Mesothelial cell of epicardium (in vitro differentiated cells): ENCODE measurements around the gene CCNT2. TPM values are rescaled to one million over a fixed set of nuclear protein-coding genes. Genes with fewer than 3 reads are reported as not detected.

Source experiments
- DNase-seq, 2 experiments: peaks; one replicate each; pipeline ENCODE4 v3.0.0; 2021; ENCODE audit warnings: low spot score in 2 of 2; ENCODE audit not compliant: unreplicated experiment in 2 of 2
- H3K27ac Mint-ChIP-seq: 2 replicates; pipeline ENCODE4 v1.8.0; 2021; ENCODE audit warnings: mixed read lengths
- H3K27me3 Mint-ChIP-seq: 2 replicates; pipeline ENCODE4 v1.8.0; 2021; ENCODE audit warnings: low read depth, mixed read lengths
- H3K36me3 Mint-ChIP-seq: 2 replicates; pipeline ENCODE4 v1.8.0; 2021; ENCODE audit warnings: mixed read lengths
- H3K4me1 Mint-ChIP-seq: 2 replicates; pipeline ENCODE4 v1.8.0; 2021; ENCODE audit warnings: mixed read lengths
- H3K4me3 Mint-ChIP-seq: 2 replicates; pipeline ENCODE4 v1.8.0; 2021; ENCODE audit warnings: mild to moderate bottlenecking, moderate library complexity, mixed read lengths
- H3K9me3 Mint-ChIP-seq: 2 replicates; pipeline ENCODE4 v1.8.0; 2021; ENCODE audit warnings: mixed read lengths
- CTCF ChIP-seq: fragments of 200-600 bp; sonication (generic); IDR thresholded peaks from one replicate; pipeline ENCODE4 v1.5.0; 2021; ENCODE audit warnings: antibody characterized with exemption; ENCODE audit not compliant: unreplicated experiment
- total RNA-seq: library from RNA; stranded (reverse); gene quantifications from 3 replicates; pipeline ENCODE4 v1.2.1, GENCODE V29; 2021

The CCNT2 gene
- total RNA-seq, 1 donor from 2014 or later, result 70.5 TPM

GRCh38 chr2:134946073-134946472, 27.5 kb downstream of the CCNT2 start:
- Mint-ChIP-seq H3K4me3 (no peak overlapping the region), H3K27me3 (no peaks in the 10 kb centered on the region), H3K4me1 (no peaks in the 10 kb centered on the region), H3K27ac (peak overlapping the region; percentile 25), H3K9me3 (no peaks in the 10 kb centered on the region), H3K36me3 (peaks cover 33% of the 10 kb centered on the region)
- DNase-seq, result no peak
- TF ChIP-seq CTCF, result no peak

GRCh38 chr2:134949981-134950708, 31.5 kb downstream of the CCNT2 start:
- Mint-ChIP-seq H3K36me3 (peaks cover 54% of the 10 kb centered on the region), H3K4me1 (no peaks in the 10 kb centered on the region), H3K27ac (no peak overlapping the region), H3K9me3 (no peaks in the 10 kb centered on the region), H3K27me3 (no peaks in the 10 kb centered on the region), H3K4me3 (no peak overlapping the region)
- no peak for TF ChIP-seq CTCF
- DNase-seq, result no peak

GRCh38 chr2:134950886-134951285, 32.3 kb downstream of the CCNT2 start:
- no peak for TF ChIP-seq CTCF
- peaks cover 48% of the 10 kb centered on the region for H3K36me3 Mint-ChIP-seq
- no peaks in the 10 kb centered on the region for H3K27me3 Mint-ChIP-seq
- H3K27ac Mint-ChIP-seq, result no peak overlapping the region
- H3K9me3 Mint-ChIP-seq, result no peaks in the 10 kb centered on the region
- DNase-seq, result no peak
- H3K4me3 Mint-ChIP-seq, result no peak overlapping the region
- H3K4me1 Mint-ChIP-seq, result no peaks in the 10 kb centered on the region

GRCh38 chr2:134952608-134953007, 34.0 kb downstream of the CCNT2 start:
- H3K4me1 Mint-ChIP-seq, result no peaks in the 10 kb centered on the region

GRCh38 chr2:134954065-134954464, 35.4 kb downstream of the CCNT2 start:
- Mint-ChIP-seq H3K4me1 (no peaks in the 10 kb centered on the region), H3K27ac (no peak overlapping the region), H3K27me3 (no peaks in the 10 kb centered on the region), H3K4me3 (no peak overlapping the region), H3K36me3 (peaks cover 33% of the 10 kb centered on the region), H3K9me3 (no peaks in the 10 kb centered on the region)
- TF ChIP-seq CTCF, result no peak
- DNase-seq, result no peak

More at GRCh38 chr2:134952608-134953007, 34.0 kb downstream of the CCNT2 start:
- H3K36me3 Mint-ChIP-seq, result peaks cover 44% of the 10 kb centered on the region
- no peaks in the 10 kb centered on the region for H3K27me3 Mint-ChIP-seq
- H3K27ac Mint-ChIP-seq, result no peak overlapping the region
- no peak for DNase-seq
- TF ChIP-seq CTCF, result no peak
- no peak overlapping the region for H3K4me3 Mint-ChIP-seq
- no peaks in the 10 kb centered on the region for H3K9me3 Mint-ChIP-seq
